Adrenal gland (tissue), 12 donors: ENCODE measurements around the gene NUP58. TPM values are rescaled to one million over a fixed set of nuclear protein-coding genes. Genes with fewer than 3 reads are reported as not detected.

Experiments used
- DNase-seq, 7 donors: peaks; one replicate each; pipeline ENCODE4 v3.0.0-alpha.2; 2019 to 2020
- H3K27ac ChIP-seq, 5 donors: fragments of 200-600 bp; sonication (generic) in 4 of 5; 1 replicate in 3 of 5; 2 replicates in 2 of 5; pipeline versions ENCODE4 v1.5.1 to v1.8.0; 2016 to 2020; ENCODE audit warnings: mild to moderate bottlenecking in 1 of 5
- H3K27me3 ChIP-seq: fragments of 200-600 bp; 2 replicates; pipeline ENCODE4 v1.8.0; 2021
- H3K36me3 ChIP-seq, 2 donors: fragments of 200-600 bp; replicated peaks in 1 of 2; 1 replicate in 1 of 2; 2 replicates in 1 of 2; pipeline versions ENCODE4 v1.5.1 to v1.8.0; 2018 to 2022
- H3K4me1 ChIP-seq, 2 donors: fragments of 200-600 bp; replicated peaks in 1 of 2; 1 replicate in 1 of 2; 2 replicates in 1 of 2; pipeline versions ENCODE4 v1.5.1 to v1.8.0; 2018 to 2021
- H3K4me3 ChIP-seq, 4 donors: fragments of 200-600 bp; sonication (generic) in 3 of 4; one replicate each; pipeline ENCODE4 v1.5.1; 2016 to 2018
- H3K9me3 ChIP-seq, 3 donors: fragments of 200-600 bp; sonication (generic) in 1 of 3; replicated peaks in 1 of 3; 1 replicate in 2 of 3; 2 replicates in 1 of 3; pipeline versions ENCODE4 v1.5.1 to v1.8.0; 2016 to 2021
- CTCF ChIP-seq, 6 experiments: fragments of 450-650 bp in 4 of 6; fragments of 200-600 bp in 2 of 6; sonication (generic) in 1 of 6; IDR thresholded peaks; 1 replicate in 5 of 6; 2 replicates in 1 of 6; pipeline versions ENCODE4 v1.5.1 to v1.8.0; 2016 to 2021; ENCODE audit warnings: antibody characterized with exemption in 6 of 6, mild to moderate bottlenecking in 2 of 6, moderate library complexity in 1 of 6
- POLR2A ChIP-seq, 2 donors: fragments of 450-650 bp; IDR thresholded peaks; one replicate each; pipeline ENCODE4 v1.6.1; 2017; ENCODE audit warnings: antibody characterized with exemption in 2 of 2, mild to moderate bottlenecking in 2 of 2, moderate library complexity in 1 of 2
- WGBS, 4 donors: extraction: QIAGEN DNeasy Blood & Tissue Kit in 2 of 4; methylation state at CpG; one replicate each; pipeline versions ENCODE4 v1.1.5 to v1.1.7; 2013 to 2017; 5-methylcytosine and 5-hydroxymethylcytosine counted together
- intact Hi-C, 2 donors: fragments of 100-400 bp; cut with DNase I; formaldehyde crosslinking; loops; one replicate each; pipeline versions ENCODE4 v1.14.1 to v1.15.0; 2022 to 2023
- polyA plus RNA-seq, 3 donors: library from polyadenylated mRNA; stranded (reverse); fragments of 200-250 nt in 2 of 3; fragments of 350-450 nt in 1 of 3; fragmentation: Illumina TruSeq in 1 of 3; extraction: RNeasy Lipid Tissue Mini Kit (QIAGEN cat#74804) in 1 of 3; gene quantifications; one replicate each; pipeline ENCODE4 v1.2.3, GENCODE V29; 2013 to 2014
- total RNA-seq, 9 donors: library from RNA; depleted of rRNA in 4 of 9; stranded (reverse); fragments of >200 nt in 4 of 9; fragments of 120-200 nt in 1 of 9; fragmentation: NEBNext Ultra II Directional in 1 of 9; extraction: Animal tissue kit (Norgen Biotek cat#: 25700) in 1 of 9; gene quantifications; one replicate each; pipeline versions ENCODE4 v1.1.0 to v1.2.4, GENCODE V29; 2013 to 2023
- donor health status: healthy with polysubstance abuse.
- donor health status: Bipolar disorder and iron deficiency.
- donor health status: DM: yes; HTN: yes; CAD: no.
- donor health status: DM: no; HTN: no; CAD: no.
- donor health status: DM: no; HTN: no; CAD: no.
- donor health status: DM: yes; HTN: yes; CAD: no.

The NUP58 gene
- total and polyA plus RNA-seq, 12 donors, result 11.2 to 59.7 (median 36.3) TPM

- DNase-seq, result no peak
- Histone ChIP-seq H3K36me3 (no peaks in the 10 kb centered on the region), H3K27me3 (no peaks in the 10 kb centered on the region), H3K27ac (no peak overlapping the region), H3K4me3 (no peak overlapping the region), H3K4me1 (no peaks in the 10 kb centered on the region), H3K9me3 (no peaks in the 10 kb centered on the region)
- no peak for TF ChIP-seq POLR2A (IDR thresholded peaks at IDR 0.05)
- no peak for TF ChIP-seq CTCF (IDR thresholded peaks at IDR 0.05)
- WGBS, 4 donors, result 40 to 47% (median 47%) methylated on average over 7 of the region's 7 CpGs
- intact Hi-C loops, result no loop called here
Observed at GRCh38 chr13:25380741-25381324, 79.4 kb downstream of the NUP58 start.

GRCh38 chr13:25384758-25385410 is 83.5 kb downstream of the NUP58 start:
- no peaks in the 10 kb centered on the region for H3K9me3 ChIP-seq
- H3K27ac ChIP-seq, result no peak overlapping the region
- no peaks in the 10 kb centered on the region for H3K27me3 ChIP-seq
- TF ChIP-seq POLR2A (IDR thresholded peaks at IDR 0.05), result no peak
- no peak for TF ChIP-seq CTCF (IDR thresholded peaks at IDR 0.05)
- H3K4me1 ChIP-seq, result no peaks in the 10 kb centered on the region
- no peaks in the 10 kb centered on the region for H3K36me3 ChIP-seq
- 59 to 64% (median 61%) methylated on average over 4 of the region's 4 CpGs for WGBS, 4 donors
- no peak overlapping the region for H3K4me3 ChIP-seq
- no peak for DNase-seq
- intact Hi-C loops, result no loop called here

- Histone ChIP-seq H3K9me3 (no peaks in the 10 kb centered on the region), H3K4me1 (no peaks in the 10 kb centered on the region), H3K27me3 (no peaks in the 10 kb centered on the region), H3K36me3 (no peaks in the 10 kb centered on the region), H3K4me3 (no peak overlapping the region), H3K27ac (no peak overlapping the region)
- WGBS, 4 donors, result 71 to 90% (median 77%) methylated on average over 4 of the region's 4 CpGs
- intact Hi-C loops, result no loop called here
- TF ChIP-seq CTCF (IDR thresholded peaks at IDR 0.05), result no peak
- TF ChIP-seq POLR2A (IDR thresholded peaks at IDR 0.05), result no peak
- DNase-seq, result no peak
Observed at GRCh38 chr13:25391932-25392331, 90.5 kb downstream of the NUP58 start.

Other genes starting within 250 kb of the NUP58 start
- under 1 TPM in 5 of 9 donors, not detected in 4; 0.06 to 0.19 (median 0.13) TPM for gene PABPC3, start 205.5 kb upstream of the NUP58 start, total RNA-seq
- gene PABPC3, start 205.5 kb upstream of the NUP58 start, polyA plus RNA-seq, result under 1 TPM in 2 of 3 donors, not detected in 1; 0.07 to 0.38 TPM
- gene AMER2, start 129.3 kb upstream of the NUP58 start, total RNA-seq, result under 1 TPM in 3 of 9 donors, not detected in 6; 0.41 to 0.70 (median 0.61) TPM
- under 1 TPM; 0.03 to 0.16 (median 0.11) TPM for gene AMER2, start 129.3 kb upstream of the NUP58 start, polyA plus RNA-seq
- 10 to 100 TPM; 21.7 to 50.8 (median 37.3) TPM for gene MTMR6, start 14.1 kb upstream of the NUP58 start, total RNA-seq
- 10 to 100 TPM in 1 of 3 donors, 1 to 10 TPM in 2; 6.0 to 57.2 (median 7.1) TPM for gene MTMR6, start 14.1 kb upstream of the NUP58 start, polyA plus RNA-seq
- 10 to 100 TPM in 3 of 9 donors, 1 to 10 TPM in 6; 2.7 to 14.0 (median 4.4) TPM for gene ATP8A2, start 70.3 kb downstream of the NUP58 start, total RNA-seq
- gene ATP8A2, start 70.3 kb downstream of the NUP58 start, polyA plus RNA-seq, result 1 to 10 TPM in 2 of 3 donors, under 1 TPM in 1; 0.77 to 4.3 (median 1.1) TPM